IPS-18c (cell line): ENCODE results near the gene AUH.

ENCODE experiments used
- H3K4me3 ChIP-seq: 2 replicates; pipeline ENCODE4 v1.7.0; 2013; ENCODE audit warnings: low read depth, mild to moderate bottlenecking, low read length, moderate library complexity; ENCODE audit not compliant: insufficient read depth
- H3K9me3 ChIP-seq: one replicate; pipeline ENCODE4 v1.6.1; 2013; ENCODE audit warnings: mild to moderate bottlenecking, low read length, moderate library complexity; ENCODE audit not compliant: control insufficient read depth, insufficient read depth

The AUH gene

DNA sequence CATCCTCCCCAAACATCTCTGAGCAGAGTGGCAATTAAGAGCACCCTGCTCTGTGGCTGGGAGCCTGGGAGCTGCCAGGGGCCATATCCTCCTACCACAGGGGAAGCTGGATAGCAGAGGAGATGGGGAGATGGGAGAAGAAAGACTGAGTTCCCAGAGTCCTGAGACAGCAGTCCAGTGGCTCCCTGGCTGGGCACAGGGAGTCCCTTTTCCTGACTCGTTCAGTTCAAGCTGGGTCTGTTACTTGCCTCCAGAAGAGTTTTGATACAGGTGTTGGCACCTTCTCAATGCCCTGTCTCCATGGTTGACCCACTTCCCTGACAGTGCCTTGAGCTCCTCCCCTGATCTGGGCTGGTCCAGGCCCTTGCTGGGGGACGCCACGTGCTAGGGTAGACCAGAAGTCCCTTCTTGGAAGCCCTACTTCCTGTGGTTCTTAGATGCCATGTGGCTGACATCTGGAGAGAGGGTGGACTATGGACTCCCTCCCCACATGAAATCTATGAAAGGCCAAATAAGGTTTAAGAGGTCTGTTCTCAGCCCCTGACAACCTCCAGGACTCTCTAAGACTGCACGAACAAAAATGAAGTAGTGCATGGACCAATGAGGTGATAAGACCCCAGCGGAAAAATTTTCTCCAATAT, 166.2 kb downstream of the AUH start:
- H3K4me3 ChIP-seq = no peak overlapping the region
- H3K9me3 ChIP-seq = no peaks in the 10 kb centered on the region

DNA sequence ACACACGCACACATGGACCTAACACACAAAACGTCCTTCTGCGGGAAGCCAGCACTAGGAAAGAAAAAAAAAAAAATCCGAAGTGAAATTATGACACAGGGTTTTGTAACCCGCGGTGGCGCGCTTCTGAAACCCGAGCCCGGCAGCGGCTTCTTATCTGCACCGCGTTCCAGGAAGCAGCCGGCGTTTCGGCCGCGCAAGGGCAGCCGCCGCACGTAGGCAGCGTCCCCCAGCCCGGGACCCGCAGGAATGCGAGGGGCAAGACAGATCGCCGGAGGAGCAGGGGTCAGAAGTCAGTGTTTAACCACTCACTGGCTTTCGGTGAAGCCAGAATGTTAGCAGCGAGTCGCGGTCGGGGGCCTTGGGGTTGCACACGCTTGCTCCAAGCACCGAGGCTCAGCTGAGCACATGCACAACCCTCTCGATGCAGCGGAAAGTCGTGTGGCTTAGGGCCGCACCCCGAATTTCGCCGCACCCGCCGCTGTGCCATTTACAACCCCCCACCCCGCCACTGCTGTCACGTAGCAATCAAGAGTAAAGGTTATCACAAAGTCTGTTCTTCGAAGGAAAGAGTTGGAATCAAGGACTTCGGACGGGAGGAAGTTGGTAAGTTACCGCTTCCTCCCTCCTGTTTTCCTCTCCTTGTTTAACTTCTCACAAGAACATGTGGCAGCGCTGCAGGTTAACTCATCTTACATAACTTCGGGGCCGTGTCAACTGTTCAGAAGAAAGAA, 167.9 kb downstream of the AUH start:
- no peaks in the 10 kb centered on the region for H3K9me3 ChIP-seq
- H3K4me3 ChIP-seq = peak overlapping the region; percentile 59; the same call in 1 of the 2 replicates

DNA sequence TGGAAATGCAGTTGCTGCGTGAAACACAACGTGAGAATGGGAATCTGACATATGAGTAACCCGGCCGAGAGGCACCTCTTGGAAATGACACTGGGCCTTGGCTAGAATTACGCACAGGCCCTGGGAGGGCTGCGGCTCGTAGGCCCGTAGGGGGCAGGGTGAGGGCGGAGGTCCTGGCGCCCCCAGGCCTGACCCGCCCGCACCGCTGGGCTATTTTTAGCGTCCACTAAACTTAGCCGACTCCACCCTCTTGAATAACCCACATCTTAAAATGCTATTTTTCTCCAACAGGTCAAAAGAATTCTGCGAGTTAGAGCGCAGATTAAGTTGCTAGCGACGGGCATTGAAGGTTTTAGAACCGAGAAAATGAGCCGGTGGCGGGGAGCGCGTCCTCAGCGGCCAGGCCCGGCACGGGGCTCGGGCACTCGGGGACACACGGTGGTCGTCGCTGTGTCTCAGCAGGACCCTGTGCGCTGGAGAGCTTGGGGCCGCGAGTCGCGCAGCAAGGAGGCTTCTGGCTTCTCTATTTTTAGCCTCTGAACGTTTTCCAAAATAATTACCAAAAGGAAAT, 168.5 kb downstream of the AUH start:
- peak overlapping the region; percentile 59 for H3K4me3 ChIP-seq
- H3K9me3 ChIP-seq = no peaks in the 10 kb centered on the region

DNA sequence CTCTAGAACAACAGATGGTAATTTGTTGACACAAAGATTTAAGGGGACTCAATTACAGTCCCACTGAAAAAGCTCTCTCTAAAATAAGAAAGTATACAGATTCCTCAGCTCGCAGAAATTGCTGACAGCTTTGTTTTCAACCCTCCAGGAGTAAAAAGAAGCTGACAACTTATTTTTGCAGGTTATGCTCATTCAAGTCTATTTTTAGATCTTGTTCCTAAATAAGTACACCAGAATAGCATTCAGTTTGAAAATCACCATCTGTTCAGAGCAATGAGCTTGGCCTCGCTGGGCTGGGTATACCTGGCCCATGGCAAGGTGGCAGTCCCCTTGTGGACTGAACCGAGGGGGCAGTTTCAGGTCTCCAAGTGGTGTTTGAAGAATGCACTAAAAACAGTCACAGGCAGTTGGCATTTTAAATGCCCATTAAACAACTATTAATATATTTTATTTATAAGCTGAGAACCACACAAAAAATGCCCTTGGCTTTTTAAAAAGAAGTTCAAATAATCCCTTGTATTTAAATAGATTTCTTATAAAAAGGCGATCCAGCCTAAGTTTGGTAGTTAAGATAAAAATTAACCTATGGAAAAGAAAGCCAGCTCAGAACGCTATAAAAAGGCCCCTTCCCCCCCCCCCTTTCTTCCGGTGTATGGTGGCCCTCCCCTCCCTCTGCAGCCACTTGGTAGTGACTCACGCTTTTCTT, 169.2 kb downstream of the AUH start:
- H3K9me3 ChIP-seq = no peaks in the 10 kb centered on the region
- peak overlapping the region; percentile 59; the same call in 1 of the 2 replicates for H3K4me3 ChIP-seq

DNA sequence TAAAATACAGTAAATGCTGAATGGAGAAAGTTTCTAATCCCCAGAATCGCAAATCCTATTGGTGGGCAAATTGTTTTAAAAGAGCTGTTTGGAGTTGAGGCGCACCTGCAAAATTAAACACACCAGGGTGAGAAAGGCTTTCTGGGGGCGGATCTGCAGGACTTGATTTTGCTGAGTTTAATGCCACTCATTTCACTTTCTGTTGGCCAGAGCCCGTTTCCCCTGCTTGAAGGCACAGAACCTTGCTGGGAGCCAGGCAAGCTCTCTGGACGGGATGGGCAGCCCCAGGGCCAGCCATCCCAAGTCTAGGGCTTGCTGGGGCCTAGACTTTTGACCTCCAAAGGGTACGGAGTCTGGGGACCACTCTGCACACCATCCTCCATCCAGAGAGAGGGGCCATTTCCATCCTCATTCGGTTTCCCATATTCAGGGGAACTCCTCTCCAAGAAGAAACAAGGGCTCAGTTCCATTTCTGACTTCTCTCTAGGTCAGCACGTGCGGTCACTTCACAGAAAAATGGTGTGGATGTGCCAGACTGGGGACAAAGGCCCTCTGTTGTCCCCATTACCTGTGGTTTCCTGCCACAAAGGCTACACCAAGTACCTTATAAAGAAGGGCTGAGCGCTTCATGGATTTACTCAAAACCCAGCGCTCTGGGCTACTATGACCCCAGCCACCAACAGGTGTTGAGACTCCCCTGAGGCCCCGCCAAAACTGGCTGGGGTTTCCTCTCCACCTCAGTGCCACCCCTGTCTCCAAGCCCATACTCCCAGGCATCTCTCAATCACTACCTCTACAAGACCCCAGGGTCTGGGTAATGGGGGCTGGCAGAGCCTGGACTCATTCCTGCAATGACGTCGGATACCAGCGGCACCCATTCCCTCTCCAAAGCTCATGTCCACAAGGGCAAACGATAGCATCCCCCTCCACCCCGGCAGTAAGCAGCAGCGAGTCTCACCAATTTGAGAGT, 170.0 kb downstream of the AUH start:
- Histone ChIP-seq H3K9me3 (no peaks in the 10 kb centered on the region), H3K4me3 (no peak overlapping the region)

- no peaks in the 10 kb centered on the region for H3K9me3 ChIP-seq
- no peak overlapping the region for H3K4me3 ChIP-seq
These were observed 171.7 kb downstream of the AUH start for GRCh38 chr9:91190062-91190461.

- Histone ChIP-seq H3K9me3 (no peaks in the 10 kb centered on the region), H3K4me3 (no peak overlapping the region)
These were observed 172.8 kb downstream of the AUH start for GRCh38 chr9:91188719-91189590.

- no peaks in the 10 kb centered on the region for H3K9me3 ChIP-seq
- no peak overlapping the region for H3K4me3 ChIP-seq
These were observed 173.8 kb downstream of the AUH start for GRCh38 chr9:91187965-91188344.

GRCh38 chr9:91187311-91187964, 174.3 kb downstream of the AUH start:
- H3K9me3 ChIP-seq = no peaks in the 10 kb centered on the region
- no peak overlapping the region for H3K4me3 ChIP-seq

DNA sequence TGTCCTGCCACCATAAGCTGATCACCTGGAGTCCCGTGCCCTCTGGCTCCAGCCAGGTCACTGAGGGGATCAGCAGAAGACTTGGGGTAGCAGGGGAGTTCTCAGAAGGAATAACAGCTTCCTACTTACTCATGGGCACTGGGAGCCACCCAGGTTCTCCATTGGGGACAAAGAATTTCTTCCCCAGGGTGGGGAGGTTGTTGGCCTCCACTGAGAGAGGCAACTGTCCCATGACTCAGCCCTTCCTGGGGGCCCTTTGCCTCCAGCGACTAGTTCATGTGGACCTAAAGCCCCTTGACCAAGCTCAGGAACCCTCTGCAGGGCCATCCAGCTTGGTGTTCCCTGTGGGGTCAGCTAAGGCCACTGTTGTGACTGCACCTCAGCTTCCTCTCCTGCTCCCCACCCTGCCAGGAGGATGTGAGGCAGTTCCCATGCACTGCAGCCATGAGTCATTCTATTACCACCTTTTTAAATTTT, 175.0 kb downstream of the AUH start:
- Histone ChIP-seq H3K9me3 (no peaks in the 10 kb centered on the region), H3K4me3 (no peak overlapping the region)

- Histone ChIP-seq H3K4me3 (no peak overlapping the region), H3K9me3 (peaks cover 3% of the 10 kb centered on the region)
These were observed 176.4 kb downstream of the AUH start for GRCh38 chr9:91185193-91185886.

DNA sequence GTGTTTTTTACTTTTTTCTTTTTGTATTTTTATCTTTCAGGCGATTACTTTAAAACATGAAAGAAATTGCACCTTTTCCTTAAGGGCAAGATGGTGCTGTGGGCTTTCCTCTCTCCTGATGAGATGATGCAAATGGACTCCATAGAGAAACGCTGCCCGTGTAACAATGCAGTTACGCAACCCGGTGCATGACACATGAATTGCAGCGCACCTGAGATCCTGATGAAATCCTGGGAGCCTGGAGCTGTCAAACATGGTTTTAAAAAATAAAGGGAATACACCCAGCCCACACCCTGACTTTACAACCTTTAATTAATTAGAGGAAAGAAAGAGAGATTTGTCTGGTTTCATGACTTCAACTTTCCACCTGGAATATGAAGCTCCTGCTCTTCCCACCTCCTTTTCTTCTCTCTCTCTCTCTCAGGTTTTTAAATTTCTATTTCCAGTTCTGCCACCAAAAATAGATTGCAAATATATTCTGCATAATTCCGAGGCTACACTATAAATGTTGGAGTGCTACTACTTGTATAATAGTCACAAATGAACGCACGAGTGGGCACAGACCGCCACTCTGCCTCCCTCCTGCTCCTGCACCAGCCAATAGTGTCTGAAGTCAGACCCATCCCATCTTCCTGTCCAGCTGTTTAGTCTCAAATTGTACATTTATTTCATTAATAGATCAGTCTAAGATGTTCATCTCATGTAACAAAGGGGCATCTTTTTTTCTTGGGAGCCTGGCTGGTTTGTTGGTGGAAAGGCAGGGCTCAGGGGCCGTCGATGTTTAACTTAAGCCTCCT, 179.1 kb downstream of the AUH start:
- H3K9me3 ChIP-seq = peaks cover 3% of the 10 kb centered on the region
- no peak overlapping the region for H3K4me3 ChIP-seq

GRCh38 chr9:91181541-91181940, 180.2 kb downstream of the AUH start:
- H3K4me3 ChIP-seq = no peak overlapping the region

GRCh38 chr9:91180930-91181268, 180.8 kb downstream of the AUH start:
- Histone ChIP-seq H3K4me3 (no peak overlapping the region), H3K9me3 (peaks cover 3% of the 10 kb centered on the region)

More at GRCh38 chr9:91181541-91181940, 180.2 kb downstream of the AUH start:
- H3K9me3 ChIP-seq = peaks cover 3% of the 10 kb centered on the region
